ENCODE results near the gene STX8.

- no peak for TF ChIP-seq CTCF (IDR thresholded peaks at IDR 0.05; ENCODE audit: low read depth, low read length)
- no peak for TF ChIP-seq EZH2phosphoT487 (IDR thresholded peaks at IDR 0.05; ENCODE audit: low read depth)
Measured at GRCh38 chr17:9292561-9292941, 283.1 kb downstream of the STX8 start.
